ENCODE results near the gene NELFA.

Gene NELFA

DNA sequence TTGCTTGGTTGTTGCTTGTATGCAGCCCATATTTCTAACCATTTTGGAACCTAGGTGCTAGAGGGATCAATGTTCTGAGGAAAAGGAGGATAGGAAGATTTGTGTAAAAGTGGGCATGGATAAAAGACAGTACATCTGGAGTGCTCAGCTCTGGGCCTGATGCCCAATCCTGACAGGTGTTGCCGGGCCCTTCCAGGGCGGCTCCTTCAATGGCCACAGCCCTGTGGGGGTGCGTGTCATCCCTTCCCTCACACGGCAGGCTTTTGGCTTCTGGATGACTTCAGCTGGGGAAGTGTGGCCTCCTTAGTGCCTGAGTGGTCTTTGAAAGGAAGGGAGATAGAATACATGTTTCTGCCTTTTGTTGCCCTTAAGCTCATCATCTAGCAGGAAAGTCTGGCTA lies 47.2 kb downstream of the NELFA start:
- DNase-seq, result no peak

DNA sequence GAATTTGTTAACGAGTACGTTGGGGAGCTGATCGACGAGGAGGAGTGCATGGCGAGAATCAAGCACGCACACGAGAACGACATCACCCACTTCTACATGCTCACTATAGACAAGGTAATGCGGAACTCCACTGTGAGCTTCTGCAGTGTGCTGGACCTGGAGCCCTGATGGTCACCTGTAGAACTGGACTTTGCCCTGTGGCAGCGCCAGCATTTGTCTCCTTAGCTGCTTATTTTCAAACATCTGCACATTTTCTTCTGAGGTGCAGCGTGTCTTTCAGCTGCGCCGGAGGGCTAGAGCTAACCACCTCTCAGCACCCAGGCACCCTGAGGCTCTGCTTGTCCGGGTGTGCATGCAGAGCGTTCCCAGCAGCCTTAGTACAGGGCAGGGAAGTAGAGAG lies 47.7 kb downstream of the NELFA start:
- DNase-seq, result no peak

DNA sequence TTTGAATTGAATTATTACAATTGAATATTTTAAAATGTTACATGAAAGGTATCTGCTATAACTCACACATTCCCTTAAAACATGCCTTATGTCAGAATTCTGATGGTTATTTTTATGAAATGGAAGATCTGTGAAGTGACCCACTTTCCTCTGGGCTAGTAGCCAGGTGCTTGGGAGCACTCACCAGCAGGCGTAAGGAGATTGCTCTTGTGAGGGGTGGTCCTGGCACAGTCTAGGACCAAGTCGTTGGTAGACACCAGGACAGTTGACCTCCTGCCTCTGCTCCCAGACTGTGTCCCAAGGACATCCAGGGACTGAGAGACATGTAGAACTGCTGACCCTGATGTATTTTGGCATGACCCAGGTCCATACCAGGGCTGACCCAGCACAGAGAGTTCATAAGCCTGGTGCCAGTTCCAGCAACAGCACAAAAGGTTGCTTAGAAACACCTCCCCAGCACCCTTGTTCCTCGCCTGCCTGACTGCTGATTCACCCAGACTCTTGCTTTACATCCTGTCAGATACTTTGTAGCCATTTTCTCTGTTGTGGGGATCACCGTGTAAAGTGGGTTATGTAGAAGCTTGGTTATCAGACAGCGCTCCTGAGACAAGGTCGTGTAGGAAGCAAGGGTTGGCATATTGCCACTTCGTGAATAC lies 48.5 kb downstream of the NELFA start:
- no peak for DNase-seq

DNA sequence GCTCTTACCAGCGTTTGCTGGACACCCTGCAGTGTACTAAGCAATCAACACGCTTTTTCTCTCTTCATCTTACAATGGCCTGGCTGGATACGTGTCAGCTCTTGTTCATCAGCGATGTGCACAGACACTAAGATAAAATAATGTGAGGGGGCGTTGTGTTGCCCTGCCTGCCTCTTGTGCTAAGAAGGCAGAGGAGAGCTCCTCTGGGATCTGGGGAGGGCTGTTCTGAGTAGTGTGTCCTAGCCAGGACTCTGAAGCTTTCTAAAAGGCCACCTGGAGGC lies 49.7 kb downstream of the NELFA start:
- DNase-seq, result no peak

DNA sequence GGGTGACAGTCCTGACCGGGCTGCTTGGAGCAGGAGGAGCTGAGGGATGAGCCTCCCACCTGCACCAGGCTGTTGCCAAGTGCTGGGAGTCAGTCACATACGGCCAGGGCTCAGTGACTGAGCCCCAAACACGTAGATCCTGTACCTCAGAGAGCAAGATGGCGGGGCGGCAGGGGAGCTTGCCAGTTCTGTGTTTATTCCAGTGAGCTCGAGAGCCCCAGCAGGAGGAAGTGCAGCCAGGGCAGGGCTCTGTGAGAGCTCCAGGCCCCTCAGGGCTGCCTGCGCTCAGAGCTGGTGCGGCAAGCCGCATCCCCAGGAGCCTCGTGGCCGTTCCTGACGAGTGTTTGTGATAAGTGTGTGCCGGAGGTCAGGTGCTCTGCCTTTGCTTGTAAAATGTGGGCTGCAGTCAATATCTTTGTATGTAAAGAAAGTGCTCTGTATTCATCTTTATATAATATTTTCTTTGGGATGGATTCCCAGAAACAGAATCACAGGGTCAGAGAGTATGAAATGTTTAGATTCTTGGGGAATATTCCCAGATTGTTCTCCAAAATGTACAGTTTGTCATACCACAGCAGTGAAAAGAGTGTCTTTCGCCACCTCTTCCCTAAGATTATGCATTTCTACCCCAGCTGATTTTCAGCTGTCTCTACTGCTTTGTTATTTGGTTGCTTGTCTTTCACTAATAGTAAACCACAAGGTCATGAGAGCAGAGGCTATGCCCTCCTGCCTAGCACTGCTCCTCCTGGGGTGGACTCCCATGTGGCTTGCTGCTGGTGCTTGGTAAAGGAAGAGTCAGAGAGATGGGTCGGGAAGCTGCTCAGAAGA lies 50.3 kb downstream of the NELFA start:
- DNase-seq, result no peak

DNA sequence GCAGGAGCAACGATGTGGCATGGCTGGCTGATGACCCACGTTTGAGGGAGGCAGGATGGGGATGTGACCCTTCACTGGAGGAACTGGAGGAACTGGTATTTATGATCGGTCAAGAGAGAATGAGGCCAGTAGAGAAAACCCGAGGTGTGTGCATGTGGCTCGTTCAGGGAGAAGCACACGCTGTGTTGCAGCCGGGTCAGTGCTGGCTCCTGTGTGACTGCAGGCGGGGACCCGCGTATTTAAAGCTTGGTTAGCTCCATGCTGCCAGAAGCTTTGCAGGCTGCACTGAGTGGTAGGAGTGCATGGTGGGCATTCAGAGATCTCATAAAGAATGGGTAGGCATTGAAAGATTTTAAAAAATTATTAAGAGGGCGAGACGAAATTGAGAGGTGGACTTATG lies 52.1 kb downstream of the NELFA start:
- DNase-seq, result no peak

DNA sequence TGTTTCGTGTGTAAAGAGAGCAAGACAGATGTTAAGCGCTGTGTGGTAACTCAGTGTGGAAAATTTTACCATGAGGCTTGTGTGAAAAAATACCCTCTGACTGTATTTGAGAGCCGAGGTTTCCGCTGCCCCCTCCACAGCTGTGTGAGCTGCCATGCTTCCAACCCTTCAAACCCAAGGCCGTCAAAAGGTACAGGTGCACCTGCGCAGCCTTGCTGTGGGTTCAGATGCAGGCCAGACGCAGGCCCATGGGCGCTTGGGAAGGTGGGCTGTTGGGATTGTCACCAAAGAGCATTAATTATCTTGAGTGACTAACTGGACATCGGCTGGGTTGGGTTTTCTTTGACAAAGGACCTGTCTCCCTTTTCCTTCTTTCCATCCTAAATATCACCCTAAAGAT lies 55.4 kb downstream of the NELFA start:
- no peak for DNase-seq

DNA sequence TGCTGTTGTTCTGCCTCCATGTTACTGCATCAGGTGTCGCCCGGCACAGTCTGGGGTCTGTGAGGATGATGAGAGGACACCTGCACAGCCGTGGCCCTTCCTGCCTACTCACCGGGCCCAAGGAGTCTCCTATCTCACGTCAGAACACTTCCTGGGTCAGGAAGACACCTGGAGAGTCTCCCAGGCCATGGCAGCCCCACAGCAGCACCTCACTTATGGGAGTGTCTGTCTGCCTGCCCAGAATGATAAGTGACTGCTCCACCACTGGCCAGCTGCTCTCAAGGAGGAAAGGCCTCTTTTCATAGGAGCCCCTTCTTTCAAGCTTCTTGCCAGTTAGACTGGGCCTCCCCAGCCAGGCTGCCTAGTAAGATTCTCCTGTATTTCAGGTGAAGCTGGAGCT lies 56.1 kb downstream of the NELFA start:
- DNase-seq, result no peak

DNA sequence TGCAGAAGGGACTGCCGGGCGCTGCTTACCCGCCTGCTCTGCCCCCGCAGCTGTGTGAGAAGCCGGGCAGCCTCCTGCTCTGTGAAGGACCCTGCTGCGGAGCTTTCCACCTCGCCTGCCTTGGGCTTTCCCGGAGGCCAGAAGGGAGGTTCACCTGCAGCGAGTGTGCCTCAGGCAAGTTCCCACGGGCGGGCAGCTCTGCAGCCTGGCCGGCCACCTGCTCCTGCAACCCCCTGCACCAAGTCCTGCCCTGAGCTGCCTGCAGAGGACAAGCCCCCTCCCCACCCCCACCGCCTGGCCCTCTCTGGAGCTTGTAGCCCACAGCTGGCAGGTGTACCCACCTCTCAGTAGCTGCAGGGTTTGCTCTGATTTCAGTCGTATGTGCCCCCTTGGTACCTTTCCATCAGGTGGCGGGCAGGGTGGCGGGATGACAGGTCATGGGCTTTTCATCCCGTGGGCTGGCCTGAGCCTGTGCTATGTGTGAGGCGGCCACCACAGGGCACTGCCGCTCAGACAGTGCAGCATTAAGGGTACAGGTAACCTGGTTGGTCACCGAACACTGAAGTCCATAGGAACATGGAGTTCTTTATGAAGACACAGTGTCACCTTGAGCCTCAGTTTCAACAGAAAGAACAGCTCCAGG lies 56.6 kb downstream of the NELFA start:
- DNase-seq, result no peak

DNA sequence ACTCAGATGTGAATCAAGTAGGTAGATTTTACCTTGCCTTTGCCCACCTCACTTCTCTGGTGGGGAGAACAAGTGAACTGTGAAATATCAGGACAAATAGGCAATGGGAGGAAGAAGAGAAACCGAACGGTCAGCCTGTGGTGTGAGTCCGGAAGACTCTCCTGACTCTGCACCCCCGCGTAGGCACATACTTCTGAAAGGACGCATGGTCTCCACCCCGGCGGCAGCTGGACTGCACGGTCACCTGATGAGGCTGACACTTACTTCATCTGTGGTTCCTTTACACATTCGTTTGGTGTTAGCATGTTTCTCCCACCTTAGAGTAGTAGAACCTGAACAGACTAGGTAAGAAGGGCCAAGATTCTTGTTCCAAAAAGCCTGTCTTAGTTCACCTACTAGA lies 58.4 kb downstream of the NELFA start:
- no peak for DNase-seq

DNA sequence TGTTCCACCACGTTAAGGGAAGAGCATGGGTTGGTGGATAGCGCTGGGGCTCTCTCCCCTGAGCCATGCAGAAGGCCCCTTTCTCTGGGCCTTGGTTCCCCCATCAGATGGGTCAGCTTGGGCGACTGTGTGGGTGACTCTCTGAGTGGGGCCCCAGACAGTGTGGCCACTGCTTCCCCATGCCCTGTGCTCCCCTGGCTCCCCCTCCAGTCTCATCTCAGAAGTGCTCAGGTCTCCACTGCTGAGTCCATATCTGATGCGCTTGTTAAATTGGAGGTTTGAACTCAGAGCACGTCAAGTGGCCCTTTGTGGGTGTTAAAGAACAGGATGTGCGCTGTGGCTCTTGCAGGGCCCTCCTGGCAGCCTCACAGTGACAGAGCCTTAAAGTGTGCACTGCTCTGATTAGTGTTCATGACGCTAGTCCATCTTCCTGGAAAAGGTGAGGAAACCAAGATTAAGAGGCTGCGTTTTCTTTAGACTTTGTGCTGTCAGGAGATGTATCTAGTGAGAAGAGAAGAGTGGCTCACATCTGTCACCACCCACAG lies 59.8 kb downstream of the NELFA start:
- no peak for DNase-seq

DNA sequence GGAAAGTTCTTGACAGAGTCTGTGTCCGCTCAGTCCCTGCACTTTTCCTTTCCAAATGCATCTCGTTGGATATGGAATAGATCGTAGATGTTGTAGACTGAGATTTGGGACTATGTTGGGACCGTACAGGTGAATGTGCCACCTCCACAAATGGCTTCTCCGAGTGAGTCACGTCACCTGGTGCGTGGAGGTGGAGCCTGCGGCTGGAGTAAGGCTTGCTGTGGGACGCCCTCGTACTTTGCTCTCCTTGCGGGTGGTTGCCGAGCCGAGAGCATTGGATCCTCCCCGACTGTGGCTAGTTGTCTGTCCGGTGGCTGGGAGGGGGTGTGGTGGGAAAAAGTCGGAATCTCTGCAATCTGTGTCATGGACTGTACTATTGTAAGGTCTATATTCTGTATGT lies 60.5 kb downstream of the NELFA start:
- DNase-seq, result no peak

DNA sequence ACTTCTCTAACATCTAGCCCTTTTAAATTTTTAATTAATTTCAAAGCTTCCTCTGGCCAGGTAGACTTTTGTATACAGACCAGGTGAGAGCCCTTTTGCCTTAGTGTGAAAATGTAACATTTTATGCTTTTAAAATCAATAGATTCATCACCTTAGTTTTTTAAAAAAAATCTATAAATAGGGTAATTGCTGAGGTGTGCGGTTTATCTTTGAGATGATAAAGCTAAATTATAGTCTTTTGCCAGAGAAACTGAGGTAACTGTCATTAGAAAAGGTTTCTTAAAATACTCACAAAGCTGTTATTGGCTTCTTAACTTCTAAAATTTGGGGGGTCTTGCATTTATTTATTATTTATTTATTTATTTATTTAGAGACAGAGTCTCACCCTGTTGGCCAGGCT lies 62.9 kb downstream of the NELFA start:
- DNase-seq, result no peak

DNA sequence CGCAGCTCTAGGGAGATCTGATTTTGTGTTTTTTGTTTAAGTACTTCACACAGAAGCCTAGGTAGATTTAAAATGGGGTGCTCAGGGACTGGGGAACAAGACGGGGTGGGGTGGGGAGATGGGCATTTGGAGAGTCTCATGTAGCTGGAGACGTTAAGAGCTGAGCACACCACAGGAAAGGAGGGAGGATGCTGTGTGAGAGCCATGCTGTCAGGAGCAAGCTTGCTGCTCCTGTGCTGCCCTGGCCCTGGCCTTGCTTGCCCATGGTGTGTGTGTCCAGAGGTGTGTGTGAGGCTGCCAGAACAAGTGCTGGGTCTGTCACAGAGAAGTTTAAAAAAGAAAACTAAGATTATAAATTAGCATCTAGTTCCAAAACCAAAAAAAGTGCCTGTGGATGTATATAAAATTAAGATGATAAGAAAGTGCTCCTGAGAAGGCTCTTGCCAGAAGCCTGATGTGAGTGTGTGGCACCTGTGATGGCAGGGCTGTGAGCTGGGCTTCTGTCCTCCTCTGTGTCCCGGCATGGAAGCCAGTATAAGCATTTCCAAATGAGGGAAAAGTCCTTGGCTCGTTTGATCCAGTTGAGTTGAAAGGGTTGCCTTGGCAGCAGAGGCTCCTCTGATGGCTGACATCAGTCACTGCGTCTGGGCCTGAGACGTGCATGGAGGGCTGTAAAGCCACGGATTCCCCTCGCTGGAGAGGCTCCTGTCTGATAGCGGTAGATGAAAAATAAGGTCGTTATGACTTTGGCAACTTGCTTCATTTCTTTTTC lies 63.5 kb downstream of the NELFA start:
- no peak for DNase-seq

DNA sequence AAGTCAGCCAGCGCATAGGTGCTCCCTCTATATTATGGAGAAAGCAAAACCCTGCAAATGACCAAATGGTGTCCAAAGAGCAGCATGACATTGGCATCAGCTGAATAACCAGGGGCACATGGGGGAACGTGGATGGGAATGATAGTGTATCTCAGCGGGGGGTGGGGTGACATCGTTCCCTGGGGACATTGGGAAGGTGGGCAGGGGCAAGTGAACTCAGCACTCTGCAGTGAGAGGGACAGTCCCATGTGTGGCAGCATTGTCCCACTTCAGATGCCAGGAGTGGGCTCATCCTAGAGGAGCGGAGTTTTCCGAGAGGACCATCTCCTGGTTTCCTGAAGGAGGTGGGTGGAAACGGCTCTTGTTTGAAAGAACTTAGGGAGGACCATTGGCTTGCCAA lies 64.8 kb downstream of the NELFA start:
- DNase-seq, result no peak

DNA sequence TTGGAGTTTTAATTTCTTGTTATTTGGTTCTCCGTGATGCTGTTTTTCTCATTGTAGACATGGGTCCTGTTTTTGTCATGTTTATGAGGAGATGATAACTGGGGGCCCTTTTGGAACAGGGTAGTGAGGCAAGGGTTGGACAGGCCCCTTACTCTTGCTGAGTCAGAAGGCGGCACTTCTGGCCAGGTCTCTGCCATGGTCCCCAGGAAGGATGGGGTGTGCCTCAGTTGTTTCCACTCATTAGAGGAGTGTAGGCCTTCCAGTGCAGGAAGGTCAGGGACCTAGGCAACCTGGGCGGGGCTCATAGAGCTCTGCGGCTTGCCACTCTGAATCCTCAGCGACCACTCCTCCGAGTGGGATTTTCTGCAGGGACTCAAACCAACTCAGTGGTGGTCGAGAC lies 68.2 kb downstream of the NELFA start:
- no peak for DNase-seq

DNA sequence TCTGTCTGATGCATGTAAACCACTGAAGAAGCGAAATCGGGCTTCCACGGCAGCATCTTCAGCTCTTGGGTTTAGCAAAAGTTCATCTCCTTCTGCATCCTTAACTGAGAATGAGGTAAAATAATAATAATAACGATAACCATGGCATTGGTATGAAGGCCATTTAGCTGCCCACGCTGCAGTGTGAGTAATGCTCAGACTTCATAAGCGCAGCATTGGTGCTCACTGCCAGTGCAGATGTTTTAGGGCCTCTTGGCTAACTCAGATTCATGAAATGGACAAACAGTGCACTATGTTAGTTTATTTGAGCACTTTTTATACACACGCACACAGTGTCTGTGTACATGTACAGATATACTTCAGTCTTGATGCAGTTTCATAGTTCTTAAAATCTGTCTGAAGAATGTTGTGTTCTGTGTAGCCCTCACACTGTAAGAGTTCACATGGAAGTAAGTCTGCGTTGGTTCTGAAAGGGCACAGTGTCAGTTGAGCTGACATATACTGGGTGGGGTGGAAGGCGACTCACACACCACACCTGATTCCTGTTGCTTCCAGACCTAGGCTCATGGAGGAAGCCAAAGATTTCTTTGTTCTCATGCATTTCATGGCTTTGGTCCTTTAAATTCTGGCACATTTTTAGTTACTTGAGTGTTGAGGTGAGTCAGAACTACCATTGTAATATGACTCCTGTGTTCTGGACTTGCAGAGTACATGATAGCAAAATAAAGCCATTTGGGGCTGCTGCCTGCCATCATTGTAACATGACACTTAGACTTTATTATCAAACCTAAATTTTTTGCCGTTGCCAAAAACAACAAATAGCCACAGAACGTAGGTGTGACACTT lies 68.9 kb downstream of the NELFA start:
- no peak for DNase-seq

DNA sequence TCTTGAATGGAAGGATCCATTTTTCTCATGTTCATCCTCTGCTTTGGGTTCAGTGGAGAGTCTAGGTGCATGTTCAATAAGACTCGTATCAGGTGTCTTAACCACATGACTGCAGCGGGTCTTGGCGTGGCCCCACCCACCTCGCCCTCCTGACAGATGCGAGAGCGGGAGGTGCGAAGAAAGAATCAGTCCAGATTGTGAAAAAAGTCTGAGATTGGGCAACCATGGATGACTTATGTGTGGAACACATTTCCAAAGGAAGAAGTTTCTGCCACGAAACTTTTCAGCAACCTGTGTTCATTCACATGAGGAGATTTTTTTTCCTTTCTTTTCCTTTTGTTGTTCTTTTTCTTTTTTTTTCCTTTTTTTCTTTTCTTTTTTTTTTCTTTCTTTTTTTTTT lies 70.7 kb downstream of the NELFA start:
- no peak for DNase-seq

DNA sequence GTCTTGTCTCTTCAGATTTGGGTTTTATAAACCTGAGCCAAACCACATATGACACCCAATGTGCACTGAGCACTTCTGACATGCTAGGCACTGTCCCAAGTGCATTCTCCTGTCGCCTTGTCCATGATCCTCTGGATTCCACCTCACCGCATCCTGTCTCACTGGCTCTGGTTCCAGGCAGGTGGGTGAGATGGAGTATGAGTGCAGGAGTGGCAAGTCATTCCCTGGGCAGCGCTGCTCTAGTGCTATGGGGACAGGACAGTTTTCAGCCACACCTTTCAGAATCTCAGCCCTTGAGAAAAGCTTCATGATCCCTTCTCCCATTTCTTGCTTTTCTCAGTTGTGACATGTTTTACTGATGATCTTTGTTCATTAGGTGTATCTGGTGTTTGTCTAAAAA lies 71.2 kb downstream of the NELFA start:
- no peak for DNase-seq

DNA sequence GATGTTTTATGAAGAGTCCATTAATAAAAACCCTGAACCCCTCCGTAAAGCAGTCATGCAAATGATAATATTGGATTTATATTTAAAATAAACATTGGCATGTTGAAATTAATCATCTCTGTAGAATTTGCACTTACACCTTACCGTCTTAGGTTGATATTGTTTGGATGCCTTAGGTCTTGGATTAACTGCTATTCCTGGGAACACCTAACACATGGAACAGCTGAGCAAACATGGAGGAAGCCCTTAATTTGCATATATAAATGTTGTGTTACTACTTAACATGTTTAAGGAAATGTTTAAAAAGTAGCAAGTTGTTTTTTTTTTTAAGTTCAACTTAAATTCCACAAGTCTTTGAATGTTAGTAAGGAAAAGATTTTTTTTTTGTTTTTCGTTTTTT lies 75.1 kb downstream of the NELFA start:
- no peak for DNase-seq

DNA sequence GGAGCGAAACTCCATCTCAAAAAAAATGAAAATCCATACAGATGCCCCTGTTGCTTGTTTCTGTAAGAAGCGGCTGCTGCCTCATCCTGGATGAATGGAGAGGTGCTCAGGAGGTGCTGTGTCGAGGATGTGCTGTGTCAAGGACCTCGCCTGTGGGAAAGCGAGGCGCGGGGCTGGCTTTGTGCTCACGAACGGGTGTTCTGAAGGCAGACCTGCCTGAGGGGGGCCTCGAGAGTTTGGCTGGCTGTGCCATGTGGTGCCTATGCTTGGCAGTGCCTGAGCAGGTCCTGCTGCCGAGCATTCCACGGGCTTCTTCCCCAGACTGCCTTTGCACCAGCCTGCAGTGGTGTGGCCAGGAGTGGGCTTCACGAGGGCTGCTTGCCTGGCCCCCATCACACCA lies 76.0 kb downstream of the NELFA start:
- no peak for DNase-seq

Measured in hematopoietic multipotent progenitor cell treated with erythropoietin and hydrocortisone succinate and interleukin-3 and kit ligand, for 8 days (in vitro differentiated cells).